OCI-M2 (cell line): ENCODE results near the gene SHKBP1.
"Not testable (repeated sequence)": the region's sequence is repeated elsewhere in the genome, so short reads cannot be mapped to it uniquely, and the experiment has no call there.

ENCODE experiments used
- DNase-seq: peaks from one replicate; lab custom pipeline; 2025; ENCODE audit not compliant: unreplicated experiment; lab: John Stamatoyannopoulos, UW

SHKBP1 gene

GRCh38 chr19:40576585-40577451 is at the start of gene SHKBP1:
Gene SHKBP1, plus strand, starts transcription at chr19:40576873. Its CDS starts 27 bp downstream, at chr19:40576900.
- peak; percentile 87 for DNase-seq

- DNase-seq = no peak
Observed at GRCh38 chr19:40528078-40528477, 48.6 kb upstream of the SHKBP1 start.

- no peak for DNase-seq
Observed at GRCh38 chr19:40528533-40529092, 48.1 kb upstream of the SHKBP1 start.

- DNase-seq = no peak
Observed at GRCh38 chr19:40529093-40529954, 47.3 kb upstream of the SHKBP1 start.

- no peak for DNase-seq
Observed at GRCh38 chr19:40530091-40530901, 46.4 kb upstream of the SHKBP1 start.

GRCh38 chr19:40533508-40533907 is 43.2 kb upstream of the SHKBP1 start:
- no peak for DNase-seq

- no peak for DNase-seq
Observed at GRCh38 chr19:40534148-40534547, 42.5 kb upstream of the SHKBP1 start.

GRCh38 chr19:40539070-40539469 is 37.6 kb upstream of the SHKBP1 start:
- DNase-seq = no peak

GRCh38 chr19:40542202-40542859 is 34.3 kb upstream of the SHKBP1 start:
- no peak for DNase-seq

GRCh38 chr19:40543029-40543597 is 33.6 kb upstream of the SHKBP1 start:
- DNase-seq = no peak

GRCh38 chr19:40546153-40546841 is 30.4 kb upstream of the SHKBP1 start:
- DNase-seq = not testable (repeated sequence)

- DNase-seq = not testable (repeated sequence)
Observed at GRCh38 chr19:40547190-40547589, 29.5 kb upstream of the SHKBP1 start.

- no peak for DNase-seq
Observed at GRCh38 chr19:40547836-40548235, 28.8 kb upstream of the SHKBP1 start.

GRCh38 chr19:40549007-40549708 is 27.5 kb upstream of the SHKBP1 start:
- no peak for DNase-seq

- DNase-seq = no peak
Observed at GRCh38 chr19:40550951-40551350, 25.7 kb upstream of the SHKBP1 start.

GRCh38 chr19:40552848-40553247 is 23.8 kb upstream of the SHKBP1 start:
- DNase-seq = no peak

GRCh38 chr19:40553885-40554857 is 22.5 kb upstream of the SHKBP1 start:
- no peak for DNase-seq
